ENCODE data around the gene CEP63.

DNA sequence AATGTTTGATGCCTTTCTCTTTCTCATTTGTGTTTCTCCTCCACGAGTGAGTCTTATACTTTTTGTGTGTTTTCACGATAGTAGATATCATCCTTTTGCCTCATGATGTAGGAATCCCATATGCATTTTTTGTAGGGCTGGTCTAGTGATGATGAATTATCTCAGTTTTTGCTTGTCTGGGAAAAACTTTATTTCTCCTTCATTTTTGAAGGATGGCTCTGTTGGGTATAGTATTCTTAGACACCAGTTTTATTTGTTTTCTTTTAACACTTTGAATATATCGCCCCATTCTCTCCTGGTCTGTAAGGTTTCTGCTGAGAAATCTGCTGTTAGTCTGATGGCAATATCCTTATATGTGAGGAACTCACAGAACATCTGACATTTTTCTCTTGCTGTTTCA, 18.3 kb downstream of the CEP63 start:
- TF ChIP-seq TAF1 (IDR thresholded peaks at IDR 0.05; ENCODE audit: borderline replicate concordance, low read depth, low read length) (no peak), POLR2AphosphoS5 (IDR thresholded peaks at IDR 0.05; ENCODE audit: low read depth, low read length) (no peak)

Measured in GM12892 (cell line).